Activated CD8-positive, alpha-beta memory T cell treated with anti-CD3 and anti-CD28 coated beads for 1 hour (primary cell): Measurements from ENCODE around the gene PFKFB1.
A peak's percentile ranks its signal among the peaks of the same experiment; 100 is the strongest.

Experiments
- DNase-seq, 2 donors: peaks; one replicate each; pipeline ENCODE4 v3.0.0-alpha.2; 2020; ENCODE audit warnings: low read depth in 1 of 2; ENCODE audit errors: extremely low read depth in 1 of 2

PFKFB1 gene

GRCh38 chrX:54994099-54994498, at the start of gene PFKFB1:
Gene PFKFB1, minus strand, starts transcription at chrX:54994188. Its CDS starts 181 bp downstream, at chrX:54994007.
- no peak for DNase-seq

DNA sequence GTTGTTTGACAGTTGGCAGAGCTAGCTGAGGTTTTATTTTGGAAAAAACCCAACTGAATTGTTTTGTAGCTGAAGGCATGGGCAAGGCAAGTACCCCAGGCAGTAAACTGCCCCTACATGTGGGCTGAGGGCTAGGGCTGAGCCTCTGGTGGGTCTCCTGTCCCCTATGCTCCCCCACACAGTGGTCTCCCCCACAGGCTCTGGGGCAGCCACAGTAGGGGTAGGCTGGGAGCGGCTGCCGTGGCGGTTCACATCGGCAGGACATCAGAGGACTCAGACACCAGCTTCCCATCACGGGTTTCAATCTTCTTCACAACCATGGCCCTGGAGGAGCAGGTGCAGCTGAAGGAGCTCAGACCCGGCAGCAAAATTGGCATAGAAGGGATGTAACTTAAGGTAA, 47.5 kb upstream of the PFKFB1 start:
- no peak for DNase-seq

- no peak for DNase-seq
Measured at GRCh38 chrX:55039471-55039870, 45.5 kb upstream of the PFKFB1 start.

DNA sequence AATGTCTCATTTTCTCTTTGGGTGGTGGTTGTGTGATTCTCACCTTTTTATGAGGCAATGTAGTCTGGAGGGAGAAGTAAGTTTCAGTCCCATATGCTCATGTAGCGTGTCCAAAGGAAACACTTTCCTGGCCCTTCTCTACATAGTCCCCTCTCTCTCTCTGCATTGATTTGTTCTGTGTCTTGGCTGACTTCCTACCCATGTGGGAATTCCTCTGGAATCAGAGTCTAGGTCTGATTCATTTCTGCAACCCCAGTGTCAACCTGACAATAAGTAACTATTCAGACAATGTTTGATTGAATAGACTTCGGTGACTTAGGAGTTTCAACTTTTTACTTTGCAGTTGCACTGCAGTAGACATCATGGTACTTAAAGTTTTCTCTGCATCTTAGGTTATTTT, 39.4 kb upstream of the PFKFB1 start:
- DNase-seq: no peak

GRCh38 chrX:55030271-55031205, 36.5 kb upstream of the PFKFB1 start, which contains the start of gene ALAS2:
Gene ALAS2, minus strand, starts transcription at chrX:55030977. Its CDS starts 4,977 bp downstream, at chrX:55026000.
- no peak for DNase-seq

DNA sequence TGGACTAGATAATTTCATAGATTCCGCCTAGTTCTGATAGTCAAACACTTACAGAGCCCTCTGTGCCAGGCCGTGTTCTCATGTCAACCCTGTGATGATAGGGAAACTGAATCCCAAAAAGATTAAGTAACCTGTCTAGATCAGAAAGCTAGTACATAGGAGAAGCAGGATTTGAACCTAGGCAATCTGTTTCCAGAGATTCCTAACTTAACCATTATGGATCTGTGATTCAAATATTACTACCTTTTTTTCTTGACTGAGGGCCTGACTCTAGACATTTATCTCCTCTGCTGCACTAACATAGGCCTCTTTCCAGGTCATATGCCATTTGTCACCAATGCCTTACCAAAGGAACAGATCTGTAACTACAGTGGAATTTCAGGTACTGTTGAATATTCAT, 35.3 kb upstream of the PFKFB1 start:
- no peak for DNase-seq

- DNase-seq: no peak
Measured at GRCh38 chrX:55028611-55029010, 34.6 kb upstream of the PFKFB1 start.

DNA sequence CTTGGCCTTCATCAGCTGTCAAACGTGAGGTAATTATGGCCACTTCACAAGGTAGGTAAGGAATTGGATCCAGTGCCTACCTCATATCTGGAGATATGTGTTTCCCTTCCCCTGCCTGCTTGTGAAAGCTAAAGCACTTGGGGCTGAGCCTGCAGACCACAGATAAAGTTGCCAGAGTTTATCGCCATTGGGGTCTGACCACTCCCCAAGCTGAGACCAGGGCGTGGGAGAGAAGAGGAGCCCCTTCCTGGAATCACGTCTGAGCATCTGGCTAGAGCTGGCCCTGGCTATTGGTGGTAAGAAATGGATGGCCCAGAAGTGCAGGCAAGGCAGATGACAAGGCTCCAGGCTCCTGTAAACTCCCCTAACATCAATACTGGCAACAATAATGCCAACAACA, 34.1 kb upstream of the PFKFB1 start:
- DNase-seq: no peak

GRCh38 chrX:55026840-55027239, 32.9 kb upstream of the PFKFB1 start:
- no peak for DNase-seq

DNA sequence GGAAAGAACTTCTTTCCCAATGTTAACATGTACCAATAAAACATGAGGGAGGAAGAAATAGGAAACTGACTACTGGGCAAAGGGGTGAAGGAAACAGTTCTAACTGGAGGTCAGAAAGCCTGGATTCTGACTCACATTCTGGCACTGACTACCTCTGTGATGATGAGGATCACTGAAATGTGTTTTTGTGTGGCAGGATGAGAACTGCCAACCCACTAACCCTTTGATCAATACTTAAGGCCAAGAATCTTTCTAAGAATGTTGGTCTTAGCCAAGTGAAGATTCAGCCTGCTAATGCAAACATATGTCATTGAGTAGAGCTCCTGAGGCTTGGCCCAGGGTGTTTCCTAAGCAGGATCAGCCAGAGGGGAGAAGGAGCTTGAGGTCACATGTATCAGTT, 32.2 kb upstream of the PFKFB1 start:
- DNase-seq: no peak

DNA sequence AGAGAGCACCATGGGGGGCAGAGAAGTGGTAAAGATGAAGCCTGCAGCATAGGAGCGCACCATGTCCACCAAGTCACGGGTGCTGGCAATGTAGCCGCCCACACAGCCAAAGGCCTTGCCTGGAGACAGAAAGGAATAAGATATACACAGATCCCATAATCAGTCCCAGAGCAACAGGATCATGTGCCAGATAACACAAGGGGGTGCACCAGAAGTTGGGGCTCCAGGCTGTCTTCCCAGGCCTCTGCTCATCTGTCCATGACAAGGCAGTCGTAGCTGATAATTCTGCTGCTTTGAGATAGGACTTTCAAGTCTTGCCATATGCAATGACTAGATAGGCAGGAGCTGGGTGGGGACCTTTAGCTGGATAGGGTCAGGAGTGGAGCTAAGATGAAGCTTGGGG, 20.9 kb upstream of the PFKFB1 start:
- DNase-seq: no peak

GRCh38 chrX:55011294-55011693, 17.3 kb upstream of the PFKFB1 start:
- no peak for DNase-seq

GRCh38 chrX:55008571-55009358, 14.8 kb upstream of the PFKFB1 start:
- DNase-seq: no peak

DNA sequence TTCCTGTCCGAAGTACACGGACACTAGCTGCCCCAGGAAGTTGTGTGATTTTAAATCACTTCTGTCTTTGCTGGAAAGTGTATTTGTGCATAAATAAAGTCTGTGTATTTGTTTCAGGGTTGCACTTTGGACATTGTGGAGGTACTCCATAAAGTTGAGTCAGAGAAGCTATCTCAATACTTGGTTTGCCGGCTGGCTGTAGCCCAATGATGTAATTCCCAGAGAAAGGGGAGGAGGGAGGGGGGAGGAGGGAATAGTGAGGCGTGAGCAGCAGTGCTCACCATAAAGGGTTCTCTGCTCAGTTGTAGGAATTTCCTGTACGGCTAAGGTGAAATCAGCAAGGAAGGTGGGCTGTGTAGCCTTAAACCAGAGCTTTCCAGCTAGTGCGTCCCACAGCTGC, 13.7 kb upstream of the PFKFB1 start:
- no peak for DNase-seq

DNA sequence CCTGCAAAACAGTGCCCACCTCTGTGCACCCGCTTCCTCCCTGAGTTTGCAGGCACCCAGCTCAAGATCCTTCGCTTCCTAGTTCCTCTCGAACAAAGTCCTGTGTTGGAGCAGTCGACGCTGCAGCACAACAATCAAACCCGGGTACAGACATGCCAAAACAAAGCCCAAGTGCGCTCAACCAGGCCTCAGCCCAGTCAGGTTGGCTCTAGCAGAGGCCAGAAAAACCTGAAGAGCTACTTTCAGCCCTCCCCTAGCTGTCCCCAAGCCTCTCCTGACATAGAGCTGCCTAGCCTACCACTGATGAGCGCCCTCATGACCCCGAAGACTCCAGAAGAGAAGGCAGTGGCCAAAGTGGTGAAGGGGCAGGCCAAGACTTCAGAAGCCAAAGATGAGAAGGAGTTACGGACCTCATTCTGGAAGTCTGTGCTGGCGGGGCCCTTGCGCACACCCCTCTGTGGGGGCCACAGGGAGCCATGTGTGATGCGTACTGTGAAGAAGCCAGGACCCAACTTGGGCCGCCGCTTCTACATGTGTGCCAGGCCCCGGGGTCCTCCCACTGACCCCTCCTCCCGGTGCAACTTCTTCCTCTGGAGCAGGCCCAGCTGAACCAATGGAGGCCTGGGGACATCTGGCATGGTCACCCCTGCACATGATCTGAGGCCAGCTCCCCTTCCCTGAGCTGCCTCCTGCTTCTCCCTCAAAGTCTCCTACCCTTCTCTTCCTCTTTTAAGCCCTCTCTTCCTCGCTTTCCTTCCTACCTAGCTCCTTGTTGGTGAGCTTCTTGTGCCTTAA, 13.0 kb upstream of the PFKFB1 start:
- no peak for DNase-seq

DNA sequence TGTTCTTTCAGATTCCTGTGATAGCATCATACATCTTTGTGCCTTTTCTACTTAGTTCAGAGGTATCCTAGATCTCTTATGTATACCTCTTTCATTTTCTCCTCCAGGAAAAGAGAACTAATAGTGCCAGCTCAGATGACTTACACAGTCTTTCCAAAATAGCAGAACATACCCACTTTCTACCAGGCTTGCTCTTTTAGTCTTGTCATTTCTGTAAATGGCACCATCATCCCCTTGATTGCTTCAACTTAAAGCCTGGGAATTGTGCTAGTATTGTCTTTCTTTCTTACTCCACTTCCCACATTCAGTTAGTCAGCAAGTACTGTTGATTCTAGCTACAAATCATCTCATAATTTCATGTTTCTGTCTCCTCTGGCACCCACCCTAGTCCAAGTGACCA, 11.3 kb upstream of the PFKFB1 start:
- DNase-seq: no peak

DNA sequence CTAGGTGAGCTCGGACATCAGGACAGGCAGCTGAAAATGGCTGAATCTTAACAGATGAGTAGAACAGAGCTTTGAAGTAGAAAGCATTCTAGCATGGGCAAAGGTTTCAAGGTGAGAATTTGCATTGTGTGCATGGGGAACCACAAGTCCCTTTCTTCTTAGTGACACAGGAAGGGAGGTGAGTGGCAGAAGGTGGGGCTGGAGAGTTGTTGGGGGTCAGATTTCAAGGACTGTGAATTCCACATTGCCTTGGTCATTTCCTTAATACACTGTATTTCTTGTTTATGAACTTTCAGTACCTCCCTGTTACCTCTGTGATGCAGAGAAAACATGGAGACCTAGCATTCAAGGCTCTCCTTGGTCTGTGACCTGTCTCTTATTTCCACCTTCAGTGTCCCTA, 10.2 kb upstream of the PFKFB1 start:
- no peak for DNase-seq

GRCh38 chrX:54999717-55000598, 6.0 kb upstream of the PFKFB1 start, which contains the start of gene APEX2:
Gene APEX2, plus strand, starts transcription at chrX:55000363. Its CDS starts 60 bp downstream, at chrX:55000423.
- DNase-seq: peak; percentile 69 to 73

DNA sequence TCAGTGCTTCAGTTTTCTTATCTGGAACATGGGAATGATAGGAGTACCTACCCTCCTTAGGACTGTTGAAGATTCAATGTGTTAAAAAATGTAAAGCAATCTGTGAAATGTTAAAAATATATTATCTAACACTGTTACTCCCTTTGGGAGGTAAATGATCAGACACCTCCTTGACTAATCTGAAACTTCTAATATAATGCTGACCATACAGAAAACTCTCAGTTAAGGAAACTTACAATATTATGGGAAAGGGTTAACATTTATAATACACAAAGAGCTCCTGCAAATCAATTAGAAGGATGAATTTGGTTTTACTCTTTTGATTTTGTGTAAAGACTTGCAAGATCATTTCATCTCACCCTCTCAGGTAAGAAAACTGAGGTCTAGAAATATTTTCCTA, 1.6 kb upstream of the PFKFB1 start:
- no peak for DNase-seq
